AG09309 (cell line): ENCODE measurements around the gene SEMA3F.

ENCODE experiments used
- DNase-seq: peaks from one replicate; pipeline ENCODE4 v3.0.0-alpha.2; 2010; ENCODE audit warnings: low read depth
- H3K4me3 ChIP-seq: 2 replicates; pipeline ENCODE4 v1.5.1; 2011; ENCODE audit warnings: mild to moderate bottlenecking, low read depth, low read length, moderate library complexity; ENCODE audit not compliant: control insufficient read depth
- TF ChIP-seq, protein P1 (sequence below): IDR thresholded peaks from 2 replicates; pipeline ENCODE4 v1.5.1; 2011; ENCODE audit warnings: mild to moderate bottlenecking, low read depth, low read length, inconsistent platforms; ENCODE audit not compliant: insufficient read depth, control insufficient read depth; ENCODE audit errors: missing control alignments

SEMA3F gene

DNA sequence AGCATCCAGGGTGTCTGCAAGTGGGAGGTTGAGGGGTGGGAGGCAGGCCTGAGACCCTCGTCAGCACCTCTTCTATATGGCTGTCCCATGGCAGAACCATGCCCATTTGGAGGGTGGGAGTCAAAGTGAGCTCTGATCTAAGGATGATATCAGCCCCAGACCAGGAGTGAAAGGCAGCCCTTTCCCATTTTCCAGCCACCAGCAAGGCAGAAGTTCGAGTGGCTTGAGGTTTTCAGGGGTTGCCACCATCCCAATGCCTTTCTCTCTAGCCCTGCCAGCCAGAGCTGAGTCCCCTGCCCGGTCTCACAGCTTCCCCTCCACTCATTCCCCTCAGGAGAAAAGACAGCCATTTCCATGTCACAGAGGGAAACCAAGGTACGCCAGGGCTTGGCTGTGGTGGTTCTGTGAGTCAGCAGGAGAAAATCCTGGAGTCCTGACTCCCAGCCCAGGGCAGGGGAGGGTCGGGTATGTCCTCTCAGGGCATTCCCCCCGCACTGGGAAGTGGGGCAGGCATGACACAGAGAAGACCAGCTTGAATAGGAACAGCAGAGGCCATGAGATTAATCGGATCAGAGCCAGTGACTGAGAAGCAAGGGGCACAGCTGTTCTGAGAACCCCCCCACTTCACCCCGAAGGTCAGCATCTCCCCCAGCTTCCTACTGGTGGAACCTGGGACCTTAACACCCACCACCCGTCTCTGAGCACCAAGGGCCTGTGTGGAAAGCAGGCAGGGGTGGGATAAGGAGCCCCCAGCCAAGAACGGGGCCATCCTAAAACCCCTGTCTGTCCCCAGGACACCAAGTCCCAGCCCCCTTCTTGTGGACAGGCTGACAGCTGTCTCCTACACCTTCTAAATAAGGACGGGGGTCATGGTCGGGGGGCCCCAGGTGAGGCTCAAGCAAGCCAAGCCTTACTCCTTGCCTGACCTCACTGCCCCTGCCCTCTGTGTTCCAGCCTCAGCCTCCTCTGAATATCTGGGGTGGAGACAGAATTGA is 49.0 kb downstream of the SEMA3F start:
- H3K4me3 ChIP-seq, result no peak overlapping the region

DNA sequence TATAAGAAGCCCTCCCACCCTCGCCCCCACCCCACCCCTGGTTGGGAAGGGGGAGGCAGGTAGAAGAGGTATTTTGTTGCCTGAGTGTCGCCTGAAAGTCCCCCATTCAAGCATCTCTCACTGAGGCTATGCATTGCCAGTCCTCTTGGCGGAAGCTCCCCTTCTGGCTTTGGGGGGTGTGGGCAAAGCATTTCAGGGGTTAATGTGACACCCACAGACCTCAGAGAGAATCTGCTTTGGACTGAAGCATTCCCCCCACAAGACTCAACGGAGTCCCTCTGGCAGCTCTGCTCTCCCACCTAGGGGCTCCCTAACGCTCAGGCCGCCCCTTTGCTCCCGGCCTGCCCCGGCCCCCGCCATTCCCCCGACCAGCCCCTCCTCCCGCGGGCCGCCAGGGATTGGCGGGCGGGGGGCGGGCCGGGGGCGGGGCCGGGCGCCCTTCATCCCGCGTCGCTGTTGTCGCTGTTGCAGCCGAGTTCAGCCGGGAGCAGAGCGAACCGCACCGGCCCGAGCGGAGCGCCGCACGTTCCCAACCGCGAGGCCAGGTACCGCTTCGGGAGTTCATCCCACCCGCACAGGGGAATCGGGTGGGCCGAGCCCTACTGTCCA is 49.8 kb downstream of the SEMA3F start, which contains the start of gene SLC38A3:
SLC38A3 (plus strand) TSS at position 468 of the 609 bp plus-strand sequence. CDS start 8,929 bp downstream, outside the sequence.
- H3K4me3 ChIP-seq, result peak within 1 kb of the TSS; percentile 8
- DNase-seq, result no peak
- TF ChIP-seq, protein P1, sequence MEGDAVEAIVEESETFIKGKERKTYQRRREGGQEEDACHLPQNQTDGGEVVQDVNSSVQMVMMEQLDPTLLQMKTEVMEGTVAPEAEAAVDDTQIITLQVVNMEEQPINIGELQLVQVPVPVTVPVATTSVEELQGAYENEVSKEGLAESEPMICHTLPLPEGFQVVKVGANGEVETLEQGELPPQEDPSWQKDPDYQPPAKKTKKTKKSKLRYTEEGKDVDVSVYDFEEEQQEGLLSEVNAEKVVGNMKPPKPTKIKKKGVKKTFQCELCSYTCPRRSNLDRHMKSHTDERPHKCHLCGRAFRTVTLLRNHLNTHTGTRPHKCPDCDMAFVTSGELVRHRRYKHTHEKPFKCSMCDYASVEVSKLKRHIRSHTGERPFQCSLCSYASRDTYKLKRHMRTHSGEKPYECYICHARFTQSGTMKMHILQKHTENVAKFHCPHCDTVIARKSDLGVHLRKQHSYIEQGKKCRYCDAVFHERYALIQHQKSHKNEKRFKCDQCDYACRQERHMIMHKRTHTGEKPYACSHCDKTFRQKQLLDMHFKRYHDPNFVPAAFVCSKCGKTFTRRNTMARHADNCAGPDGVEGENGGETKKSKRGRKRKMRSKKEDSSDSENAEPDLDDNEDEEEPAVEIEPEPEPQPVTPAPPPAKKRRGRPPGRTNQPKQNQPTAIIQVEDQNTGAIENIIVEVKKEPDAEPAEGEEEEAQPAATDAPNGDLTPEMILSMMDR, result no peak

More for the DNA sequence above, 49.0 kb downstream of the SEMA3F start:
- DNase-seq, result no peak
- TF ChIP-seq, protein P1, result no peak

DNA sequence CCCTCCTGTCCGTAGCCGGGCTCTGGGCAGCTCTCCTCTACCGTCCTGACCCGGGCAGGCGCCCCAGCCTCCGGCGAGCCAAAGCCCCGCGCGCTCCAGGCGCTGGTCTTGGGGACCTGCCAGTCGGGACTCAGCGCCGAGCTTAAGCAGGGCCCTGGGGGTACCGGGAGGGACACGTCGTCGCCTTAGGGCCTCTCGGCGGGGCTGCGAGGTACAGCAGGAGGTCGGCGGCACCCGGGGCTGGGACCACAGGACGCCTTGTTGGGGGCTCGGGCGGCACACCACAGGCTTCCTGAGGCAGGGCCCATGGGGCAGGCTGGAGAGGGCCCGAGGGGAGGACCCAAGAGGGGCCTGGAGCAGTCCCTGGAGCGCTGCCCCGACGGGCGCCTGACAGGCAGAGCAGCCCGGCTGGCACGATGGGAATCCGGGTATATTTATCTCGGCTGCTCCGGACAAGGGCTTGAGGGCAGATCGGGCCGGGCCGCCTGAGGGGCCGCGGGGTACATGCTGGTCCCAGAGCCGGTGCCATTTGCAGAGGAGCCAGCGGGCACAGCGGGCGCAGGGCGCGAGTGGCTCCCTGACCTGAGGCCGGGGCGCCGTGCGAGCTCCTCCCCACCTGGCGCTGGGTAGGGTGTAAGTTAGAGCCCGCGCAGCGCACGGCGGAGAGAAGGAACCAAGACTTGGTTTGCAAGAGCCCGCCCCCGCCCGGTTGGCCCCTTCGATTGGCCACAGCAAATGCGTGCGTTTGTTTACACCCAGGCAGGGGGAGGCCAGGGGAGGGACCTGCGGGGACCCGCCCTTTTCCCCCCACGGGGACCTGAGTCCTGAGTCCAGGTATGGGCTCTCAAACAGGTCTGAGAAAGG is 50.5 kb downstream of the SEMA3F start:
- H3K4me3 ChIP-seq, result peak overlapping the region; percentile 8
- DNase-seq, result no peak

DNA sequence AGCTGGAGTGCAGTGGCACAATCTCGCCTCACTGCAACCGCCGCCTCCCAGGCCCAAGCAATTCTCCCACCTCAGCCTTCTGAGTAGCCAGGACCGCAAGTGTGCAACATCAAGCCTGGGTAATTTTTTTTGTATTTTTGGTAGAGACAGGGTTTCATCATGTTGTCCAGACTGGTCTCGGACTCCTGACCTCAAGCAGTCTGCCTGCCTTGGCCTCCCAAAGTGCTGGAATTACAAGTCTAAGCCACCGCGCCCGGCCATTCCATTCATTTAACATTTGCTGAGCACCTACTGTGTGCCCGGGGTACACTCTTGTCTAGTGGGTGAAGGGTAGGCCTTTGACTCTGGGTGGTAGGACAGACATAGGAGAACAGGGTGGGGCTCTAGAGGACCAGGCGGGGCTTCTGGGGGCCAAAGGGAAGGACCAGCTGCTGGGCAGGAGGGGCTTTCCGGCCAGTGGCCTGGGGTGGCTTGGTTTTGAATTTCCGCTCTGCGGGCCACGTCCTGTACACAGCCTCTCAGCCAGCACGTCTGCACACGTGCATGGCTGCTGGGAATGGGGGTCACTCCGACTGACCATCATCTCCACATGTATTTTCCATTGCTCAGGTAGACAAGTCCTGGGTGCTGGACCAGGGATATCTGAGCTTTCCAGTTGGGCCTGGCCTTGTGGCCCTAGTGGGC is 52.4 kb downstream of the SEMA3F start:
- TF ChIP-seq, protein P1, result no peak
- no peak overlapping the region for H3K4me3 ChIP-seq
- no peak for DNase-seq

More for the DNA sequence above, 50.5 kb downstream of the SEMA3F start:
- TF ChIP-seq, protein P1, result no peak

DNA sequence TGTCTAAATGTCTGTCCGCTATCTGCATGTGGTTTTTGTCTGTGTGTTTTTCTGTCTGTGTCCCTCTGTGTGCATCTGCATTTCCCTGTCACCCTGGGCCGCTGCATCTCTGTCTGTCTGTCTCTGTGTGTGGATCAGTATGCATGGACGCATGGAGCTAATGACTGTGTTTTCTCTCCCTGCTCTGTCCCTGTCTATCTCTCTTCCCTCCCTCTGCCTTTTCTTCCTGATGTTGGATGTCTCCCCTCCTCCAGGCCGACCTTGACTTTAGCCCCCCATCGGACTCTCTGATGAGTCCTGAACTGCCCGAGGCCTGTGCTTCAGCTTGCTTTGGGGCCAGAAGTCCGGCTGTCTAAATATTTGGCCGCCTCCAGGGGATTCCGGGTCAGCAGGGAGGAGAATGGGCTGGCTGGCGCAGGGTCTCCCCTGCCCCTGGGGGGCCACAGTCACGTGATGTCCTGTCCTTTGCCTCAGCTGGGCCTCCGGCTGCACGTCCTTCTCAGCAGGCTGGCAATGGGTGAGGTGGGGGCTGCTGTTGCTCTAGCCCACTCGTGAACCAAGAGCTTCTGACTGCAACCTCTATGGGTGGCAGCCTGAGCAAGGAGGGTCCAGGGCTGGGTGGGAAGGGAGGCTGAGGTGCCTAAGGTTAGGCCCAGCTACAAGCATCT is 53.7 kb downstream of the SEMA3F start:
- DNase-seq, result no peak
- TF ChIP-seq, protein P1, result no peak
- H3K4me3 ChIP-seq, result no peak overlapping the region
